Measurements from ENCODE around the gene PVALB. TPM values are rescaled to one million over a fixed set of nuclear protein-coding genes. Genes with fewer than 3 reads are reported as not detected.

PVALB gene
- total RNA-seq, 4 donors from 2014 or later = not detected

GRCh38 chr22:36835903-36836302 is 19.1 kb upstream of the PVALB start:
- Histone ChIP-seq H3K27ac (no peak overlapping the region), H3K9me3 (no peaks in the 10 kb centered on the region), H3K4me1 (no peaks in the 10 kb centered on the region), H3K36me3 (no peaks in the 10 kb centered on the region), H3K4me3 (no peak overlapping the region), H3K27me3 (peaks cover 0 to 32% (median 0%) of the 10 kb centered on the region in 4 donors)
- DNase-seq = no peak
- no peak for TF ChIP-seq POLR2A (IDR thresholded peaks at IDR 0.05)
- no peak for TF ChIP-seq CTCF (IDR thresholded peaks at IDR 0.05)
- intact Hi-C loops (cut with DNase I) = no loop called here
- 56 to 57% methylated on average over 5 of the region's 5 CpGs for WGBS, 2 donors

GRCh38 chr22:36833073-36833472 is 16.2 kb upstream of the PVALB start:
- Histone ChIP-seq H3K27me3 (peaks cover 0 to 36% (median 0%) of the 10 kb centered on the region in 4 donors), H3K9me3 (no peaks in the 10 kb centered on the region), H3K4me1 (no peaks in the 10 kb centered on the region), H3K27ac (no peak overlapping the region), H3K36me3 (no peaks in the 10 kb centered on the region), H3K4me3 (no peak overlapping the region)
- DNase-seq = no peak
- TF ChIP-seq CTCF (IDR thresholded peaks at IDR 0.05) (no peak), POLR2A (IDR thresholded peaks at IDR 0.05) (no peak)
- 75 to 82% methylated on average over 3 of the region's 3 CpGs for WGBS, 2 donors
- intact Hi-C loops (cut with DNase I) = no loop called here

GRCh38 chr22:36831717-36832116 is 14.9 kb upstream of the PVALB start:
- intact Hi-C loops (cut with DNase I) = no loop called here
- 73 to 83% methylated on average over 3 of the region's 3 CpGs for WGBS, 2 donors

GRCh38 chr22:36831206-36831605 is 14.4 kb upstream of the PVALB start:
- Histone ChIP-seq H3K4me1 (no peaks in the 10 kb centered on the region), H3K36me3 (no peaks in the 10 kb centered on the region), H3K4me3 (no peak overlapping the region), H3K27me3 (peaks cover 0 to 36% (median 0%) of the 10 kb centered on the region in 4 donors), H3K27ac (no peak overlapping the region), H3K9me3 (no peaks in the 10 kb centered on the region)
- no peak for DNase-seq
- intact Hi-C loops (cut with DNase I) = no loop called here
- TF ChIP-seq CTCF (IDR thresholded peaks at IDR 0.05) (no peak), POLR2A (IDR thresholded peaks at IDR 0.05) (no peak)

More at GRCh38 chr22:36831717-36832116, 14.9 kb upstream of the PVALB start:
- Histone ChIP-seq H3K27me3 (peaks cover 0 to 36% (median 0%) of the 10 kb centered on the region in 4 donors), H3K9me3 (no peaks in the 10 kb centered on the region), H3K4me1 (no peaks in the 10 kb centered on the region), H3K36me3 (no peaks in the 10 kb centered on the region), H3K27ac (no peak overlapping the region), H3K4me3 (no peak overlapping the region)
- TF ChIP-seq CTCF (IDR thresholded peaks at IDR 0.05) (no peak), POLR2A (IDR thresholded peaks at IDR 0.05) (no peak)
- DNase-seq = no peak

GRCh38 chr22:36830601-36831000 is 13.8 kb upstream of the PVALB start:
- DNase-seq = no peak
- H3K27me3 ChIP-seq = peaks cover 0 to 35% (median 0%) of the 10 kb centered on the region in 4 donors
- intact Hi-C loops (cut with DNase I) = no loop called here
- no peaks in the 10 kb centered on the region for H3K9me3 ChIP-seq
- TF ChIP-seq CTCF (IDR thresholded peaks at IDR 0.05) (no peak), POLR2A (IDR thresholded peaks at IDR 0.05) (no peak)
- no peak overlapping the region for H3K4me3 ChIP-seq
- no peaks in the 10 kb centered on the region for H3K36me3 ChIP-seq
- H3K27ac ChIP-seq = no peak overlapping the region
- H3K4me1 ChIP-seq = no peaks in the 10 kb centered on the region
- WGBS, 2 donors = 55 to 63% methylated on average over 2 of the region's 2 CpGs
